SH-SY5Y (cell line): ENCODE results near the gene WFIKKN1.

Experiments
- GATA2 ChIP-seq: IDR thresholded peaks from 2 replicates; pipeline ENCODE4 v1.6.1; 2011; ENCODE audit warnings: mild to moderate bottlenecking, low read depth, low read length
- GATA3 ChIP-seq: IDR thresholded peaks from 2 replicates; pipeline ENCODE4 v1.6.1; 2011; ENCODE audit warnings: low read depth, mild to moderate bottlenecking, low read length, moderate library complexity

GRCh38 chr16:585351-585750 is 45.4 kb upstream of the WFIKKN1 start:
- TF ChIP-seq GATA3 (no peak), GATA2 (no peak)
